HepG2 (cell line): ENCODE results near the gene NEDD8. TPM values are rescaled to one million over a fixed set of nuclear protein-coding genes. Genes with fewer than 3 reads are reported as not detected.
A peak's percentile ranks its signal among the peaks of the same experiment; 100 is the strongest.

Experiments used
- ATF4 ChIP-seq, 2 experiments: fragments of 450-650 bp in 1 of 2; sonication (generic) in 1 of 2; formaldehyde crosslinking; IDR thresholded peaks; 2 replicates each; pipeline versions ENCODE4 v1.5.0 to v1.8.0; 2020 to 2022; ENCODE audit warnings: mild to moderate bottlenecking in 1 of 2, missing genetic modification reagents in 1 of 2
- BRD4 ChIP-seq: sonication (generic); formaldehyde crosslinking; IDR thresholded peaks from 2 replicates; pipeline ENCODE4 v1.4.0; 2020; ENCODE audit warnings: missing genetic modification reagents
- CREM ChIP-seq, 2 experiments: sonication (generic) in 1 of 2; formaldehyde crosslinking in 1 of 2; IDR thresholded peaks; 2 replicates each; pipeline versions ENCODE4 v1.4.0 to v1.6.1; 2016 to 2020; ENCODE audit warnings: antibody characterized with exemption in 1 of 2, mild to moderate bottlenecking in 1 of 2, missing genetic modification reagents in 1 of 2
- CSRNP2 ChIP-seq: sonication (generic); formaldehyde crosslinking; conservative IDR thresholded peaks from 2 replicates; pipeline ENCODE4 v1.8.0; 2022; ENCODE audit warnings: low read depth, missing genetic modification reagents
- ETV6 ChIP-seq: sonication (generic); formaldehyde crosslinking; conservative IDR thresholded peaks from 2 replicates; pipeline ENCODE4 v1.4.0; 2020; ENCODE audit warnings: missing genetic modification reagents
- KLF12 ChIP-seq: sonication (generic); formaldehyde crosslinking; IDR thresholded peaks from 2 replicates; pipeline ENCODE4 v1.4.0; 2020; ENCODE audit warnings: missing genetic modification reagents, borderline replicate concordance
- MBNL3 ChIP-seq: fragments of 250-450 bp; sonication (Bioruptor Pico); conservative IDR thresholded peaks from 2 replicates; pipeline ENCODE4 v1.8.0; 2022; ENCODE audit warnings: mild to moderate bottlenecking, inconsistent platforms
- NCOA1 ChIP-seq: sonication (generic); formaldehyde crosslinking; IDR thresholded peaks from 2 replicates; pipeline ENCODE4 v1.9.0; 2021; ENCODE audit warnings: missing genetic modification reagents
- RFX1 ChIP-seq: fragments of 450-650 bp; IDR thresholded peaks from 2 replicates; pipeline ENCODE4 v1.6.1; 2017
- SALL1 ChIP-seq: sonication (generic); formaldehyde crosslinking; IDR thresholded peaks from 2 replicates; pipeline ENCODE4 v1.8.0; 2022; ENCODE audit warnings: mild to moderate bottlenecking, missing genetic modification reagents
- SRSF1 ChIP-seq: fragments of 200-400 bp; formaldehyde crosslinking; optimal IDR thresholded peaks from 2 replicates; pipeline ENCODE3; 2017; ENCODE audit warnings: mild to moderate bottlenecking, low read depth, low read length, moderate library complexity
- TAF1 ChIP-seq: sonication (generic); formaldehyde crosslinking; IDR thresholded peaks from 2 replicates; pipeline ENCODE4 v1.4.0; 2020; ENCODE audit warnings: missing genetic modification reagents
- ZNF687 ChIP-seq: sonication (generic); formaldehyde crosslinking; IDR thresholded peaks from 2 replicates; pipeline ENCODE4 v1.5.1; 2020; ENCODE audit warnings: mild to moderate bottlenecking, missing genetic modification reagents, moderate library complexity
- ZNF704 ChIP-seq: sonication (generic); formaldehyde crosslinking; IDR thresholded peaks from 2 replicates; pipeline ENCODE4 v1.8.1; 2023; ENCODE audit warnings: mild to moderate bottlenecking, inconsistent platforms, moderate library complexity, missing genetic modification reagents, borderline replicate concordance
- ZNF709 ChIP-seq: sonication (generic); formaldehyde crosslinking; IDR thresholded peaks from 2 replicates; pipeline ENCODE4 v1.5.0; 2020; ENCODE audit warnings: mild to moderate bottlenecking, missing genetic modification reagents
- polyA plus RNA-seq, 8 experiments: library from polyadenylated mRNA; depleted of rRNA in 3 of 8; stranded (reverse) in 7 of 8; unstranded in 1 of 8; fragments of >200 nt; fragmentation: Illumina TruSeq in 4 of 8; extraction: Trizol in 4 of 8; gene quantifications; 2 replicates each; pipeline versions ENCODE4 v1.2.1 to v1.2.3, GENCODE V29; 2011 to 2016; ENCODE audit warnings: low read depth in 4 of 8, missing spikeins in 1 of 8, mixed read lengths in 1 of 8; ENCODE audit not compliant: insufficient read depth in 1 of 8
- total RNA-seq, 5 experiments: library from RNA; depleted of rRNA; stranded (reverse); fragments of >200 nt; fragmentation: Illumina TruSeq; extraction: Trizol; gene quantifications; 2 replicates each; pipeline ENCODE4 v1.2.3, GENCODE V29; 2016; ENCODE audit warnings: low read depth in 1 of 5
- TF ChIP-seq, protein P1 (sequence below): sonication (generic); formaldehyde crosslinking; IDR thresholded peaks from 2 replicates; pipeline ENCODE4 v1.4.0; 2020; ENCODE audit warnings: missing genetic modification reagents

NEDD8 gene
- total and polyA plus RNA-seq, 2 of the 13 experiments (the other 11 are each of a cell fraction or from before 2014, with no cell fraction given): 535 to 713 TPM

- peak in 1 of 2 experiments; percentile 73; a peak in 1 of 4 replicates for TF ChIP-seq ATF4 (CRISPR knock-in tag; IDR thresholded peaks at IDR 0.05)
- TF ChIP-seq TAF1 (CRISPR knock-in tag): peak; percentile 85
- TF ChIP-seq CSRNP2 (CRISPR knock-in tag): no peak
- TF ChIP-seq ZNF687 (CRISPR knock-in tag): peak; percentile 99
- TF ChIP-seq ZNF709: peak; percentile 69
- TF ChIP-seq RFX1: 0 out of 2 replicates have a peak, but pooled peaks have one; percentile 7
- peak; percentile 86 for TF ChIP-seq ZNF704 (CRISPR knock-in tag)
- peak; percentile 86 for TF ChIP-seq BRD4 (CRISPR knock-in tag)
- peak; percentile 85 for TF ChIP-seq SALL1 (CRISPR knock-in tag)
- 0 out of 2 replicates have a peak, but pooled peaks have one; percentile 20 for TF ChIP-seq ETV6 (CRISPR knock-in tag)
- TF ChIP-seq NCOA1 (CRISPR knock-in tag): peak; percentile 98; the same call in 1 of the 2 replicates
- peak; percentile 98 for TF ChIP-seq KLF12 (CRISPR knock-in tag)
- TF ChIP-seq MBNL3 (CRISPR knock-in tag): 0 out of 2 replicates have a peak, but pooled peaks have one; percentile 9
- TF ChIP-seq CREM (IDR thresholded peaks at IDR 0.05): peak; percentile 97
- TF ChIP-seq CREM (CRISPR knock-in tag; IDR thresholded peaks at IDR 0.05): 0 out of 2 replicates have a peak, but pooled peaks have one; percentile 11
- TF ChIP-seq, protein P1, sequence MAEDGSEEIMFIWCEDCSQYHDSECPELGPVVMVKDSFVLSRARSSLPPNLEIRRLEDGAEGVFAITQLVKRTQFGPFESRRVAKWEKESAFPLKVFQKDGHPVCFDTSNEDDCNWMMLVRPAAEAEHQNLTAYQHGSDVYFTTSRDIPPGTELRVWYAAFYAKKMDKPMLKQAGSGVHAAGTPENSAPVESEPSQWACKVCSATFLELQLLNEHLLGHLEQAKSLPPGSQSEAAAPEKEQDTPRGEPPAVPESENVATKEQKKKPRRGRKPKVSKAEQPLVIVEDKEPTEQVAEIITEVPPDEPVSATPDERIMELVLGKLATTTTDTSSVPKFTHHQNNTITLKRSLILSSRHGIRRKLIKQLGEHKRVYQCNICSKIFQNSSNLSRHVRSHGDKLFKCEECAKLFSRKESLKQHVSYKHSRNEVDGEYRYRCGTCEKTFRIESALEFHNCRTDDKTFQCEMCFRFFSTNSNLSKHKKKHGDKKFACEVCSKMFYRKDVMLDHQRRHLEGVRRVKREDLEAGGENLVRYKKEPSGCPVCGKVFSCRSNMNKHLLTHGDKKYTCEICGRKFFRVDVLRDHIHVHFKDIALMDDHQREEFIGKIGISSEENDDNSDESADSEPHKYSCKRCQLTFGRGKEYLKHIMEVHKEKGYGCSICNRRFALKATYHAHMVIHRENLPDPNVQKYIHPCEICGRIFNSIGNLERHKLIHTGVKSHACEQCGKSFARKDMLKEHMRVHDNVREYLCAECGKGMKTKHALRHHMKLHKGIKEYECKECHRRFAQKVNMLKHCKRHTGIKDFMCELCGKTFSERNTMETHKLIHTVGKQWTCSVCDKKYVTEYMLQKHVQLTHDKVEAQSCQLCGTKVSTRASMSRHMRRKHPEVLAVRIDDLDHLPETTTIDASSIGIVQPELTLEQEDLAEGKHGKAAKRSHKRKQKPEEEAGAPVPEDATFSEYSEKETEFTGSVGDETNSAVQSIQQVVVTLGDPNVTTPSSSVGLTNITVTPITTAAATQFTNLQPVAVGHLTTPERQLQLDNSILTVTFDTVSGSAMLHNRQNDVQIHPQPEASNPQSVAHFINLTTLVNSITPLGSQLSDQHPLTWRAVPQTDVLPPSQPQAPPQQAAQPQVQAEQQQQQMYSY: peak; percentile 68; the same call in 1 of the 2 replicates
- peak; percentile 84 for TF ChIP-seq SRSF1
These were observed 724 bp upstream of the NEDD8 start, which contains the start of gene GMPR2 (continued) for GRCh38 chr14:24232645-24233537.
